GM12878 (cell line): Measurements from ENCODE around the gene KLRK1.

Experiments used
- CEBPB ChIP-seq, 2 experiments: fragments of 150-350 bp in 1 of 2; IDR thresholded peaks; 2 replicates each; pipeline ENCODE4 v1.6.1; 2012 to 2014; ENCODE audit warnings: low read depth in 2 of 2, low read length in 2 of 2, borderline replicate concordance in 1 of 2, inconsistent platforms in 1 of 2
- CTCF ChIP-seq, 3 experiments: IDR thresholded peaks in 2 of 3; conservative IDR thresholded peaks in 1 of 3; 2 replicates each; pipeline ENCODE4 v1.5.1; 2011; ENCODE audit warnings: low read depth in 3 of 3, low read length in 3 of 3, mild to moderate bottlenecking in 3 of 3, control low read depth in 2 of 3, moderate library complexity in 2 of 3, inconsistent platforms in 1 of 3, mixed read lengths in 1 of 3; ENCODE audit not compliant: control insufficient read depth in 2 of 3, insufficient read depth in 1 of 3; ENCODE audit errors: extremely low read depth in 1 of 3
- CUX1 ChIP-seq: IDR thresholded peaks from 2 replicates; pipeline ENCODE4 v1.6.1; 2012; ENCODE audit warnings: improper control_type of control experiment, low read depth, low read length; ENCODE audit not compliant: insufficient replicate concordance
- EZH2 ChIP-seq: IDR thresholded peaks from 2 replicates; pipeline ENCODE4 v1.6.1; 2012; ENCODE audit warnings: low read depth, mild to moderate bottlenecking, control low read depth, inconsistent platforms, low read length, borderline replicate concordance; ENCODE audit not compliant: control insufficient read depth
- FOS ChIP-seq: IDR thresholded peaks from 3 replicates; pipeline ENCODE4 v1.6.1; 2011; ENCODE audit warnings: borderline replicate concordance; ENCODE audit not compliant: insufficient read length; ENCODE audit errors: extremely low read depth
- HDAC6 ChIP-seq: fragments of 200-600 bp; sonication (generic); IDR thresholded peaks from one replicate; pipeline ENCODE4 v1.8.0; 2017; ENCODE audit warnings: antibody characterized with exemption; ENCODE audit not compliant: unreplicated experiment
- MLLT1 ChIP-seq: fragments of 450-650 bp; IDR thresholded peaks from 2 replicates; pipeline ENCODE4 v1.6.1; 2016; ENCODE audit warnings: mild to moderate bottlenecking
- MYC ChIP-seq: IDR thresholded peaks from 2 replicates; pipeline ENCODE4 v1.6.1; 2011; ENCODE audit warnings: mild to moderate bottlenecking, low read length, moderate library complexity, inconsistent platforms; ENCODE audit not compliant: insufficient read depth, insufficient replicate concordance, insufficient read length, severe bottlenecking
- NBN ChIP-seq: fragments of 450-650 bp; IDR thresholded peaks from 2 replicates; pipeline ENCODE4 v1.6.1; 2016
- POLR2A ChIP-seq: IDR thresholded peaks from 2 replicates; pipeline ENCODE4 v1.6.1; 2011; ENCODE audit warnings: low read depth, mild to moderate bottlenecking, low read length
- POLR2AphosphoS5 ChIP-seq: IDR thresholded peaks from 2 replicates; pipeline ENCODE4 v1.6.1; 2011; ENCODE audit warnings: mild to moderate bottlenecking, low read length, inconsistent platforms
- POU2F2 ChIP-seq: IDR thresholded peaks from 3 replicates; pipeline ENCODE4 v1.6.1; 2011; ENCODE audit warnings: low read depth, mild to moderate bottlenecking, low read length, borderline replicate concordance
- RAD21 ChIP-seq: IDR thresholded peaks from 2 replicates; pipeline ENCODE4 v1.6.1; 2011; ENCODE audit warnings: mild to moderate bottlenecking, low read depth, low read length, moderate library complexity; ENCODE audit not compliant: insufficient read depth
- SIN3A ChIP-seq: IDR thresholded peaks from 2 replicates; pipeline ENCODE4 v1.6.1; 2012; ENCODE audit warnings: low read depth, low read length, improper control_type of control experiment

- no peak for TF ChIP-seq CUX1
- TF ChIP-seq POLR2AphosphoS5, result no peak
- TF ChIP-seq CTCF (IDR thresholded peaks at IDR 0.05 in 2 of 3, conservative IDR thresholded peaks at IDR 0.05 in 1 of 3; ENCODE audit: control insufficient read depth in 2 of 3, extremely low read depth in 1 of 3, insufficient read depth in 1 of 3, low read depth in 3 of 3, low read length in 3 of 3), result no peak
- TF ChIP-seq MYC, result no peak
- no peak for TF ChIP-seq POLR2A
- TF ChIP-seq RAD21, result no peak
- TF ChIP-seq FOS, result no peak
- no peak for TF ChIP-seq CEBPB (IDR thresholded peaks at IDR 0.05; ENCODE audit: borderline replicate concordance in 1 of 2, low read depth in 2 of 2, low read length in 2 of 2)
- no peak for TF ChIP-seq HDAC6
- no peak for TF ChIP-seq POU2F2
- TF ChIP-seq EZH2, result no peak
- TF ChIP-seq SIN3A, result no peak
- TF ChIP-seq MLLT1, result no peak
- no peak for TF ChIP-seq NBN
Observed at GRCh38 chr12:10408842-10409241, 19.0 kb upstream of the KLRK1 start.
